ENCODE data around the gene SNX17.
"Not testable (repeated sequence)": the region's sequence is repeated elsewhere in the genome, so short reads cannot be mapped to it uniquely, and the experiment has no call there.

SNX17 gene

GRCh38 chr2:27370026-27370815, at the start of gene SNX17, which contains the start of gene EIF2B4:
SNX17 (plus strand) TSS chr2:27370616; CDS start chr2:27370744, 128 bp downstream.
EIF2B4 (minus strand) TSS chr2:27370338; CDS start chr2:27370314, 24 bp downstream.
- DNase-seq, result peak; percentile 100

- peak; percentile 99 for DNase-seq
Measured at GRCh38 chr2:27320958-27321543, 49.4 kb upstream of the SNX17 start.

GRCh38 chr2:27322301-27322765, 48.1 kb upstream of the SNX17 start:
- DNase-seq, result no peak

- DNase-seq, result peak; percentile 97
Measured at GRCh38 chr2:27322766-27323595, 47.4 kb upstream of the SNX17 start, which contains the start of gene MPV17. MPV17 (minus strand) TSS chr2:27323097; CDS start chr2:27322517, 580 bp downstream.

GRCh38 chr2:27323596-27324285, 46.7 kb upstream of the SNX17 start:
- DNase-seq, result no peak

- DNase-seq, result no peak
Measured at GRCh38 chr2:27324720-27325119, 45.7 kb upstream of the SNX17 start.

GRCh38 chr2:27335311-27335710, 35.1 kb upstream of the SNX17 start:
- DNase-seq, result no peak

GRCh38 chr2:27336173-27336572, 34.2 kb upstream of the SNX17 start:
- no peak for DNase-seq

GRCh38 chr2:27347641-27348040, 22.8 kb upstream of the SNX17 start:
- no peak for DNase-seq

- DNase-seq, result no peak
Measured at GRCh38 chr2:27350106-27350693, 20.2 kb upstream of the SNX17 start.

- DNase-seq, result no peak
Measured at GRCh38 chr2:27351802-27352598, 18.4 kb upstream of the SNX17 start.

GRCh38 chr2:27353386-27353761, 17.0 kb upstream of the SNX17 start:
- not testable (repeated sequence) for DNase-seq

GRCh38 chr2:27353762-27354596, 16.4 kb upstream of the SNX17 start:
- DNase-seq, result no peak

- no peak for DNase-seq
Measured at GRCh38 chr2:27354597-27354927, 15.9 kb upstream of the SNX17 start.

GRCh38 chr2:27356056-27356381, 14.4 kb upstream of the SNX17 start:
- peak; percentile 85 for DNase-seq

GRCh38 chr2:27356382-27357181, 13.8 kb upstream of the SNX17 start, which contains the start of gene GTF3C2:
GTF3C2 (minus strand) TSS chr2:27356764; CDS start chr2:27343554, 13,210 bp downstream.
- DNase-seq, result peak; percentile 99

GRCh38 chr2:27362678-27363420, 7.6 kb upstream of the SNX17 start:
- no peak for DNase-seq

GRCh38 chr2:27363933-27364332, 6.5 kb upstream of the SNX17 start:
- no peak for DNase-seq

GRCh38 chr2:27369471-27370025, 868 bp upstream of the SNX17 start:
- no peak for DNase-seq

All from islet precursor cell (in vitro differentiated cells).